ENCODE data around the gene PDZRN3.

Gene PDZRN3

DNA sequence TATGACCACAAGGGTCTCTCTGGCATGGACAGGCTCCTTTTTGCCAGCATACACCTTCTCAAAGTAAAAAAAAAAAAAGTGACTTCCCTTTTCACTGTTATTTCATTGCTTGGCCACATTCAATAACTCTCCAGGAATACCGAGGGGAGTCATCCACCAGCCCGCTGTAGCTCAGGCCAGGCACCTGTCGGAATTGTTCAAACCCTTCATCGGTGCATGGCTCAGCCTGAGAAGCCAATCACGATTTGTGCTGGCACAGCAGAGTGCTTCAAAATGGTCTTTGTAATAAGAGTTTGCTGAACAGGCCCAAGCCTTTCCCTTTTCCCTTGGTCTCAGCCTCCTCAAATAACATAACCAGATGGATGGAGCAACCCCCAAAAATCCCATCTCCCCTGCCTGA lies 145.4 kb downstream of the PDZRN3 start:
- TF ChIP-seq POLR2AphosphoS5 (IDR thresholded peaks at IDR 0.05; ENCODE audit: low read depth, low read length) (no peak), TAF1 (IDR thresholded peaks at IDR 0.05; ENCODE audit: borderline replicate concordance, insufficient read depth, low read length) (no peak), SIN3A (IDR thresholded peaks at IDR 0.05; ENCODE audit: borderline replicate concordance, insufficient read depth, low read length) (no peak), FOXP2 (optimal IDR thresholded peaks at IDR 0.05; ENCODE audit: borderline replicate concordance, extremely low read depth, extremely low read length, insufficient read depth) (no peak)
- TF ChIP-seq, protein P1, sequence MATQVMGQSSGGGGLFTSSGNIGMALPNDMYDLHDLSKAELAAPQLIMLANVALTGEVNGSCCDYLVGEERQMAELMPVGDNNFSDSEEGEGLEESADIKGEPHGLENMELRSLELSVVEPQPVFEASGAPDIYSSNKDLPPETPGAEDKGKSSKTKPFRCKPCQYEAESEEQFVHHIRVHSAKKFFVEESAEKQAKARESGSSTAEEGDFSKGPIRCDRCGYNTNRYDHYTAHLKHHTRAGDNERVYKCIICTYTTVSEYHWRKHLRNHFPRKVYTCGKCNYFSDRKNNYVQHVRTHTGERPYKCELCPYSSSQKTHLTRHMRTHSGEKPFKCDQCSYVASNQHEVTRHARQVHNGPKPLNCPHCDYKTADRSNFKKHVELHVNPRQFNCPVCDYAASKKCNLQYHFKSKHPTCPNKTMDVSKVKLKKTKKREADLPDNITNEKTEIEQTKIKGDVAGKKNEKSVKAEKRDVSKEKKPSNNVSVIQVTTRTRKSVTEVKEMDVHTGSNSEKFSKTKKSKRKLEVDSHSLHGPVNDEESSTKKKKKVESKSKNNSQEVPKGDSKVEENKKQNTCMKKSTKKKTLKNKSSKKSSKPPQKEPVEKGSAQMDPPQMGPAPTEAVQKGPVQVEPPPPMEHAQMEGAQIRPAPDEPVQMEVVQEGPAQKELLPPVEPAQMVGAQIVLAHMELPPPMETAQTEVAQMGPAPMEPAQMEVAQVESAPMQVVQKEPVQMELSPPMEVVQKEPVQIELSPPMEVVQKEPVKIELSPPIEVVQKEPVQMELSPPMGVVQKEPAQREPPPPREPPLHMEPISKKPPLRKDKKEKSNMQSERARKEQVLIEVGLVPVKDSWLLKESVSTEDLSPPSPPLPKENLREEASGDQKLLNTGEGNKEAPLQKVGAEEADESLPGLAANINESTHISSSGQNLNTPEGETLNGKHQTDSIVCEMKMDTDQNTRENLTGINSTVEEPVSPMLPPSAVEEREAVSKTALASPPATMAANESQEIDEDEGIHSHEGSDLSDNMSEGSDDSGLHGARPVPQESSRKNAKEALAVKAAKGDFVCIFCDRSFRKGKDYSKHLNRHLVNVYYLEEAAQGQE (IDR thresholded peaks at IDR 0.05; ENCODE audit: insufficient read depth in 1 of 2, low read depth in 2 of 2, low read length in 2 of 2) = no peak

DNA sequence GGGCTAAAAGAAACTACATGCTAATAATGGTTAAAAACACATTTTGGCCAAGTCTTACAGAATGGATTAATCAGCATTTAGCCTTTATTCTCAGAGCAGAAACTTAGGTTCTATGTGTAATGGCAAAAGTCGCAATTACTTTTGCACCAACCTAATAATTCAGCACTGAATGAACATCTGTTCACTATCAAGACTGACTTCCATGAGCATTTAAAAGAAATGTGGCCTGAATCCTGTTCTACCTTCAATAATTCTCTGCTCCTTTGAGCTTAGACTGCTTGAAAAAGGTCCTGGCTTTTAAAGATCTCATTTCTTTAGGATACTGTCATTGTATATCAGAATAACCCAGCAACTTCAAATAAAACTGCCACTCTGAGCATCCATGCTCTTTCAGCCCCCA lies 145.9 kb downstream of the PDZRN3 start:
- TF ChIP-seq, protein P1 (IDR thresholded peaks at IDR 0.05; ENCODE audit: insufficient read depth in 1 of 2, low read depth in 2 of 2, low read length in 2 of 2) = no peak
- TF ChIP-seq TAF1 (IDR thresholded peaks at IDR 0.05; ENCODE audit: borderline replicate concordance, insufficient read depth, low read length) (no peak), FOXP2 (optimal IDR thresholded peaks at IDR 0.05; ENCODE audit: borderline replicate concordance, extremely low read depth, extremely low read length, insufficient read depth) (no peak), POLR2AphosphoS5 (IDR thresholded peaks at IDR 0.05; ENCODE audit: low read depth, low read length) (no peak), SIN3A (IDR thresholded peaks at IDR 0.05; ENCODE audit: borderline replicate concordance, insufficient read depth, low read length) (no peak)

DNA sequence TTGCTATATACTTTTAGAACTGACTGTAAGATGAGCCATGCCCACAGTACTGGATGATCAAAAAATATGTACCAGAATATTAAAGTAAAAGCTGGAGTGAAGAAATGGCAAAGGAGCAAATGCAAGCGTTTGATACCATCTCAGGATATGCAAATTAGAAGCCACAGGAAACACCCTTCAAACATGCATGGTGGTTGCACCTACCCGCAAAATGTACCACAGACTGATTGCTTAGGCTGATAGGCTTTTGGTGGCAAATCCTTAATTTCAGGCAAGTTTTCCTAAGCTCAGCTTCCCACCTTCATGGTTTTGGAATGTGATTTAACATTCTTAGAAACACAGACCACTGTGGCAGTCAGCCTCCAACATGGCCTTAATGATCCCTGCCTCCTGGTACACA lies 149.0 kb downstream of the PDZRN3 start:
- TF ChIP-seq FOXP2 (optimal IDR thresholded peaks at IDR 0.05; ENCODE audit: borderline replicate concordance, extremely low read depth, extremely low read length, insufficient read depth) = no peak
- TF ChIP-seq SIN3A (IDR thresholded peaks at IDR 0.05; ENCODE audit: borderline replicate concordance, insufficient read depth, low read length) = no peak
- no peak for TF ChIP-seq TAF1 (IDR thresholded peaks at IDR 0.05; ENCODE audit: borderline replicate concordance, insufficient read depth, low read length)
- TF ChIP-seq, protein P1 (IDR thresholded peaks at IDR 0.05; ENCODE audit: insufficient read depth in 1 of 2, low read depth in 2 of 2, low read length in 2 of 2) = no peak
- no peak for TF ChIP-seq POLR2AphosphoS5 (IDR thresholded peaks at IDR 0.05; ENCODE audit: low read depth, low read length)

DNA sequence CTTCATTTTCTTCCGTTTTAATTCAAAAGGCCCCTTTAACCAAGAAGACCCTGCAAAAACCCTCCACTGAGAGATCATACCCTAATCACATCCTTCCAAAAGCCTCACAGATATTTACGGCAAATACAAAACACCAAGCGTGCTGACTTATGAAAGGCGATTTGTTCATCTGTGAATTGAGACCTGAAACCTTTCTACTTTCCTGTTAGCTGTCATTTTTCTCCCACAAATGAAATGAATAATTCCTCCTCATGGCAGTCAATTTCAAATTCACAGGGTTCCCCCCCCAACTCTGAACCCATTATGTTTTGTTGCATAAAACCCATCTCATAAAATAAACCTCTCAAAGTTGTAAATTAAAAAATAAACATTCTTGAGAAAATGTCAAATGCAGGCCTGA lies 149.6 kb downstream of the PDZRN3 start:
- TF ChIP-seq POLR2AphosphoS5 (IDR thresholded peaks at IDR 0.05; ENCODE audit: low read depth, low read length) (no peak), TAF1 (IDR thresholded peaks at IDR 0.05; ENCODE audit: borderline replicate concordance, insufficient read depth, low read length) (no peak), FOXP2 (optimal IDR thresholded peaks at IDR 0.05; ENCODE audit: borderline replicate concordance, extremely low read depth, extremely low read length, insufficient read depth) (no peak), SIN3A (IDR thresholded peaks at IDR 0.05; ENCODE audit: borderline replicate concordance, insufficient read depth, low read length) (no peak)
- TF ChIP-seq, protein P1 (IDR thresholded peaks at IDR 0.05; ENCODE audit: insufficient read depth in 1 of 2, low read depth in 2 of 2, low read length in 2 of 2) = no peak

DNA sequence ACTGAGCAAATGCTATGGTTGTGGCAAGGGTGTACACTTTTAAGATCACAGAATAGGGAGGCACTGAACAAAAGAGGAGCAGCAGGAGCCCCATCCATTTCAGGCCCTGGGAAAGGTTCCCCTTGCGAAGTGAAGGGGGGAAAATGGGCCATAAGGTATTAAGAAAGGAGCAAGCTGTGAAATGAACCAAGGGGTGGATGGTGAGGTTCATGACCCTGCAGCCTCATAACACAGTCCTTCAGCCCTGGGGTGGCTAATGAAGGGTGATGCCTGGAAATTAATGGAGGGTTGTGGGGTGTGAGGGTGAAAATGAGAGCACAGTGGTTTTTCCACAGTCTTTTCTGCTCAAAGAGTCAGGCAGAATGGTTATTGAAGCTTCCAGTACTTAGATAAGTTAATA lies 150.1 kb downstream of the PDZRN3 start:
- TF ChIP-seq FOXP2 (optimal IDR thresholded peaks at IDR 0.05; ENCODE audit: borderline replicate concordance, extremely low read depth, extremely low read length, insufficient read depth) (no peak), POLR2AphosphoS5 (IDR thresholded peaks at IDR 0.05; ENCODE audit: low read depth, low read length) (no peak), SIN3A (IDR thresholded peaks at IDR 0.05; ENCODE audit: borderline replicate concordance, insufficient read depth, low read length) (no peak), TAF1 (IDR thresholded peaks at IDR 0.05; ENCODE audit: borderline replicate concordance, insufficient read depth, low read length) (no peak)
- TF ChIP-seq, protein P1 (IDR thresholded peaks at IDR 0.05; ENCODE audit: insufficient read depth in 1 of 2, low read depth in 2 of 2, low read length in 2 of 2) = no peak
